ENCODE data around the gene ATP12A.

The ATP12A gene

GRCh38 chr13:24681930-24682329 is 1.7 kb downstream of the ATP12A start:
- Histone ChIP-seq H3K27me3 (ENCODE audit: control insufficient read depth, insufficient read depth, low read length) (no peaks in the 10 kb centered on the region), H3K4me1 (peaks cover 7% of the 10 kb centered on the region), H3K27ac (no peak overlapping the region), H3K9ac (no peak overlapping the region), H3K4me2 (ENCODE audit: low read length) (no peak overlapping the region), H2AFZ (no peak overlapping the region), H3K4me3 (ENCODE audit: low read depth, low read length) (no peak overlapping the region), H3K9me3 (ENCODE audit: control insufficient read depth, low read length) (no peaks in the 10 kb centered on the region), H3K79me2 (no peaks in the 10 kb centered on the region), H3K36me3 (ENCODE audit: control insufficient read depth, insufficient read depth, low read length) (no peaks in the 10 kb centered on the region)
- TF ChIP-seq, protein P1, sequence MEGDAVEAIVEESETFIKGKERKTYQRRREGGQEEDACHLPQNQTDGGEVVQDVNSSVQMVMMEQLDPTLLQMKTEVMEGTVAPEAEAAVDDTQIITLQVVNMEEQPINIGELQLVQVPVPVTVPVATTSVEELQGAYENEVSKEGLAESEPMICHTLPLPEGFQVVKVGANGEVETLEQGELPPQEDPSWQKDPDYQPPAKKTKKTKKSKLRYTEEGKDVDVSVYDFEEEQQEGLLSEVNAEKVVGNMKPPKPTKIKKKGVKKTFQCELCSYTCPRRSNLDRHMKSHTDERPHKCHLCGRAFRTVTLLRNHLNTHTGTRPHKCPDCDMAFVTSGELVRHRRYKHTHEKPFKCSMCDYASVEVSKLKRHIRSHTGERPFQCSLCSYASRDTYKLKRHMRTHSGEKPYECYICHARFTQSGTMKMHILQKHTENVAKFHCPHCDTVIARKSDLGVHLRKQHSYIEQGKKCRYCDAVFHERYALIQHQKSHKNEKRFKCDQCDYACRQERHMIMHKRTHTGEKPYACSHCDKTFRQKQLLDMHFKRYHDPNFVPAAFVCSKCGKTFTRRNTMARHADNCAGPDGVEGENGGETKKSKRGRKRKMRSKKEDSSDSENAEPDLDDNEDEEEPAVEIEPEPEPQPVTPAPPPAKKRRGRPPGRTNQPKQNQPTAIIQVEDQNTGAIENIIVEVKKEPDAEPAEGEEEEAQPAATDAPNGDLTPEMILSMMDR (IDR thresholded peaks at IDR 0.05) = no peak

DNA sequence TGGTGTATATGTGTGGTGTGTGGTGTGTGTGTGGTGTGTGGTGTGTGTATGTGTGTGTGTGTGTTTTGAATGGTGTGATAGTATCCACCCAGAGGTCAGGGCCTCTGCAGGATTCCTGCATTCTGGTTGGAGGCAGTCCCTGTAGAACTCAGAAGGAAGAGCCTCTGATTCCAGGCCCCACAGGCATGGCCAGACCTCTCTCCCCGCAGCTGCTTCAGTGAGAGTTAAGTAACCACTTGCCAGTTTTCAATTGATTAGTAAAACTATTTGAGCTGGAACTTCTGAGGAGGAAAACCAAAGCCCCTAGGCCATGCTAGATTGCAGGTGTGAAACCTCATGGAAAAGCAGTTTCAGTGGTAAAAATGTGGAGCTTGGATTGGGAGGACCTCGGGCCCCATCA is 2.1 kb downstream of the ATP12A start:
- Histone ChIP-seq H3K4me3 (ENCODE audit: low read depth, low read length) (no peak overlapping the region), H3K36me3 (ENCODE audit: control insufficient read depth, insufficient read depth, low read length) (no peaks in the 10 kb centered on the region), H3K9me3 (ENCODE audit: control insufficient read depth, low read length) (no peaks in the 10 kb centered on the region), H3K27me3 (ENCODE audit: control insufficient read depth, insufficient read depth, low read length) (no peaks in the 10 kb centered on the region), H3K27ac (no peak overlapping the region), H3K79me2 (no peaks in the 10 kb centered on the region), H3K9ac (no peak overlapping the region), H2AFZ (no peak overlapping the region), H3K4me1 (peaks cover 7% of the 10 kb centered on the region), H3K4me2 (ENCODE audit: low read length) (no peak overlapping the region)
- TF ChIP-seq, protein P1 (IDR thresholded peaks at IDR 0.05) = no peak

- TF ChIP-seq, protein P1 (IDR thresholded peaks at IDR 0.05) = no peak
These were observed 3.1 kb downstream of the ATP12A start for GRCh38 chr13:24683351-24683750.

DNA sequence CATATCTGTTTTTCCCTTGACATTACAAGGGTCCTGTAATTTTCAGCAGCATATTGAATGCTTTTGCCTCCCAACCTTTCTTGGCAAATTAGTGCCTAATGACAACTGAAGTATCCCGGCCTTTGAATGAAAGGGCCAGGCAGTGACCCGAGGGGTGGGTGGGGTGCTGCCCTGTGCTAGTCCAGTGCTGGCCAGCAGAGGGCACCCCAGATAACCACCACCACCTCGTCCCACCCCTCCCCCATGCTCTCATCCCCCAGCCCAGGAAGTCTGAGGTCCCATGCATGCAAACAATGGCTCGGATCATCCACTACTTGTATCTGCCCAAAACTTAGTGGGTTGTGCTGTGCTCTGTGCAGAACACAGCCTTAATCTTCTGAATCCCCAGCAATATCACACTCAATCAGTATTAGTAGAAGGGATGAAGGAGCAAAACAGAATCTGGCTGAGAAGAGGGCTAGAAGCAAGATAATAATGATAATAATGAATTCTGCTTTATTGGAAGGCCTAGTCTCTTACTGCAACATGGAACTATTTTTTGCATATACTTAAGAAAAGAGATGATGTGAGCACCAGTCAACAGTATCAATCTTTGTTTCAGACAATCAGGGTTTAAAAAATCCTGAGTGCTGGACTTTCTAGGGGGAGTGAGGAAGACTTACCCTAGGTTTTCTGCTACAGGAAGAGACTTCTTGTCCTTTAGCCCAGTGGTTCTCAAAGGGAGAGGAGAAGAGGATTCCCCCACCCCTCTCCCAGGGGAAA is 3.8 kb downstream of the ATP12A start:
- H3K4me1 ChIP-seq = peaks cover 7% of the 10 kb centered on the region
- no peaks in the 10 kb centered on the region for H3K79me2 ChIP-seq
- no peak overlapping the region for H3K4me3 ChIP-seq (ENCODE audit: low read depth, low read length)
- H3K4me2 ChIP-seq (ENCODE audit: low read length) = no peak overlapping the region
- no peaks in the 10 kb centered on the region for H3K9me3 ChIP-seq (ENCODE audit: control insufficient read depth, low read length)
- no peaks in the 10 kb centered on the region for H3K36me3 ChIP-seq (ENCODE audit: control insufficient read depth, insufficient read depth, low read length)
- TF ChIP-seq, protein P1 (IDR thresholded peaks at IDR 0.05) = peak; percentile 62
- H3K27me3 ChIP-seq (ENCODE audit: control insufficient read depth, insufficient read depth, low read length) = no peaks in the 10 kb centered on the region
- H3K27ac ChIP-seq = no peak overlapping the region
- peak overlapping the region; percentile 64 for H2AFZ ChIP-seq
- H3K9ac ChIP-seq = no peak overlapping the region

More at GRCh38 chr13:24683351-24683750, 3.1 kb downstream of the ATP12A start:
- H3K9ac ChIP-seq = no peak overlapping the region
- H3K9me3 ChIP-seq (ENCODE audit: control insufficient read depth, low read length) = no peaks in the 10 kb centered on the region
- H3K27me3 ChIP-seq (ENCODE audit: control insufficient read depth, insufficient read depth, low read length) = no peaks in the 10 kb centered on the region
- peaks cover 7% of the 10 kb centered on the region for H3K4me1 ChIP-seq
- no peaks in the 10 kb centered on the region for H3K36me3 ChIP-seq (ENCODE audit: control insufficient read depth, insufficient read depth, low read length)
- H2AFZ ChIP-seq = no peak overlapping the region
- no peaks in the 10 kb centered on the region for H3K79me2 ChIP-seq
- no peak overlapping the region for H3K4me2 ChIP-seq (ENCODE audit: low read length)
- H3K27ac ChIP-seq = no peak overlapping the region
- no peak overlapping the region for H3K4me3 ChIP-seq (ENCODE audit: low read depth, low read length)

DNA sequence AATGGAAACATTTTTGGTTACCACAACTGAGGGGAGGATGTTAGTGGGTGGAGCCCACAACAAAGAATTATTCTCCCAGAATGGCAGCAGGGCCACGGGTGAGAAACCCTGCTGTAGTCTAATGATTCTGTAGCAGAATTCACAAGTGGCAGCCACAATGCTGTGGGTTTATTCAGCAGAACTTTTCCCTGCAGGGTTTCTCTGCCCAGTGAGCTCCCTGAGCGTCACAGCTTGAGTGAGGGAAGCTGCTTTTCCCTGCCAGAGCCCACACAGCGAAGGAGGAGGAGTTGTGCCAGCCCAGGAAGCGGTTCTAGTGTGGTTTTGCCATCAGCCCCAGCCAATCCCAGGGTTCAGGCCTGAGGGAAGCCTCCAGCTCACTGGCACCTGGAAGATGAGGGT is 4.4 kb downstream of the ATP12A start:
- H3K4me1 ChIP-seq = peaks cover 7% of the 10 kb centered on the region
- H3K9me3 ChIP-seq (ENCODE audit: control insufficient read depth, low read length) = no peaks in the 10 kb centered on the region
- H2AFZ ChIP-seq = peak overlapping the region; percentile 64
- no peaks in the 10 kb centered on the region for H3K79me2 ChIP-seq
- TF ChIP-seq, protein P1 (IDR thresholded peaks at IDR 0.05) = no peak
- H3K4me3 ChIP-seq (ENCODE audit: low read depth, low read length) = no peak overlapping the region
- no peaks in the 10 kb centered on the region for H3K27me3 ChIP-seq (ENCODE audit: control insufficient read depth, insufficient read depth, low read length)
- no peak overlapping the region for H3K4me2 ChIP-seq (ENCODE audit: low read length)
- no peak overlapping the region for H3K27ac ChIP-seq
- no peak overlapping the region for H3K9ac ChIP-seq
- H3K36me3 ChIP-seq (ENCODE audit: control insufficient read depth, insufficient read depth, low read length) = no peaks in the 10 kb centered on the region
